ENCODE data around the gene ANGPTL4.

Gene ANGPTL4

GRCh38 chr19:8413629-8413995, 49.7 kb downstream of the ANGPTL4 start:
- peak; percentile 28 for DNase-seq (ENCODE audit: low spot score)

DNA sequence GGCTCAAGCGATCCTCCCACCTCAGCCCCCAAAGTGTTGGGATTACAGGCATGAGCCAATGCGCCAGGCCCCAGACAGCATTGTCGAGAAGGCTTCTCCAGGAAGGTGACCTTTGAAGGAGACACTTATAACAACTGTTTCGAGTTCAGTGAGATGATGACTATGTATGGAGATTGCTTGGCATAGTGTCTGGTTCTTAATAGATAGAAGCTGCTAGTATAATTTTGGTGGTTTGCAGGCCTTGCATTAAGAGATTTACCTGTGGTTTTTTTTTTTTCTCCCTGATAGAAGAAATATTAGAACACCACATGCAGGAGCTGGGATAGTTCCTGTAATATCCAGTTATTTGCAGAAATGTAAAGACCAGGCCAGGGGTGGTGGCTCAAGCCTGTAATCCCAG, 52.8 kb downstream of the ANGPTL4 start:
- no peak for DNase-seq (ENCODE audit: low spot score)

DNA sequence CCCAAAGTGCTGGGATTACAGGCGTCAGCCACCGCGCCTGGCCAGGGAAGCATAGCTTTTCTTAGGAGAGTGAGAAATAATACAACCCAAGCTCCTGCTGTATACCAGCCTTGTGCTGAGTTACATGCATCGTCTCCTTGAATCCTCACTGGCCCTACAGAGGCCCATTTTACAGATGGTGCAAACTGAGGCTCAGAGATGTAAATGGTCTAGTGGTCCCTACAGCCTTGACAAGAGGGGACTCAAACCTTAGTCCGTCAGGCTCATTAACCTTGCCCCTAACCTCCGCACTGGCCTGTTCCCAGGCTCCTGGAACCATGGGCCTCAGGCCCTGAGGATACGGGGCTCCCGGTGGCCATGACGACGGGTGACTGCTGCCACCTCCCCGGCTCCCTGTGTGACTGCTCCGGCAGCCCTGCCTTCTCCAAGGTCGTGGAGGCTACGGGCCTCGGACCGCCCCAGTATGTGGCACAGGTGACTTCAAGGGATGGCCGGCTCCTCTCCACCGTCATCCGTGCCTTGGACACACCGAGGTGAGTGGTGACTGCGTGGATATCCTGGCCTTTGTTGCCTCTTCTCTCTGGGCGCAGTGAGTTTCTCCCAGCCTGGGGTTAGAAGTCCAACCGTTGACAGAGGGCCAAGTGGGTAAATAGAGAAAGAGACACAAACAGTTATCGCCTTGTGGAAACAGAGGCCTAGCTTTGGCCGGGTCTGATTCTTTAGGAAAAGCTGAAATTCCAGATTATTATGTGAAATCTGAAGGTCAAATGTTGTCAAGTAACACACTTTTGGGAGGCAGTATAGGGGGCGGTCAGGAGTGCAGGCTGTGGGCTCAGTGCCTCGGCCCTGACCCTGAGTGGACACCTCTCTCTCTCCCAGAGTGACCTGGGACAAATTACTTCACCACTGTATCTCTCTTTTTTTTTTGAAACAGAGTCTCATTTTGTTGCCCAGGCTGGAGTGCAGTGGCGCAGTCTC, 57.8 kb downstream of the ANGPTL4 start:
- DNase-seq (ENCODE audit: low spot score): no peak

DNA sequence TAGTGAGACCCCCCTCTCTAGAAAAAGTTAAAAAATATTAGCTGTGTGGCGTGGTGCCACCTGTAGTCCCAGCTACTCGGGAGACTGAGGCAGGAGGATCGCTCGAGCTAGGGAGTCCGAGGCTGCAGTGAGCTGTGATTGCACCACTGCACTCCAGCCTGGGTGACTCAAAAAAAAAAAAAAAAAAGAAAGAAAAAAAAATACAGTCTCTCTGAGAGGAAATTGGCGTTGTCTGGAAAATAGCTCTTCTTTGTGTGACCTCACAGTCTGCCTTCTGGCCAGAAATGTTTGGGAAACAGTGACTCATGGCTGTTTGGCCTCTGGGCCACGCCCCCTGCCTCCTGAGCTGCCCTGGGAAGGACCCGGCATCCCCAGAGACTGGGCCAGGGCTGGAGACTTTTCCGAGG, 59.9 kb downstream of the ANGPTL4 start:
- no peak for DNase-seq (ENCODE audit: low spot score)
